OCI-M1 (cell line): ENCODE measurements around the gene TSPAN1.

ENCODE experiments used
- DNase-seq: peaks from one replicate; lab custom pipeline; 2025; lab: John Stamatoyannopoulos, UW

TSPAN1 gene

DNA sequence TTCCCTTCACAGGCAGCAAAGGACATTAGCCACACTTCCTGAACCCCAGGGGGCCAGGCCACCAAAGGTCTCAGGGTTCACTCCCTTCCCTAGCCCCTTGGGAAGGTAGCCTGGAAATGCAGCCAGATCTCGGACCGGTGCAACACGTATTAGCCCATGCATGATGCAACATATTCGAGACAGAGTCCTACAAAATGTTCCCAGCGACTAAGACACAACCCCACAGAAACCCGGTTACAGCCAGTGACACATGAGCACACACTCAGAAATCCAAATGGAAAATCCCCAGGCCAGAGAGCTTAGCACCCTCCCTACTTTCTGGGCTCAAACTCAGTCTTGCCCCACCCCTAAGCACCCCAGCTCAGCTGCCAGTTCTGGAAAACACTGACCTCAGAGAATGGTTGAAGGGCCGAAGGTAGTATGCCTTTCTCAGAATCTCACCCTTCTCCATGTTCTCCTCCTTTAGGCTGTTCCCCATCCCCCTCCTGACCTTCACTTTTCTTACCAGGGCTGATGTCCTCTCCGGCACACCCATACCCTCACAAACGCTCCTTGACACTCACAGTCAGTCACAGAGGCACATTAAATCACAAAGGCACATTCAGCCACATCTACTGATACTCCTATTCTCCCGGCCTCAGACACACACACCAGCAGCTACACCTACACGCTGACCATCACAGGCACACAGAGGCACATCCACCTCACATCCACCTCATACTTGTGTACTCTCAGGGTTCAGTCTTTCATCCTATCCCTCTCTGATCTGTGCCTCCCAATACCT, at the start of gene TSPAN1:
Gene TSPAN1, plus strand, starts transcription at position 640 of the 784 bp plus-strand sequence. CDS start 6,021 bp downstream, outside the sequence.
- no peak for DNase-seq

DNA sequence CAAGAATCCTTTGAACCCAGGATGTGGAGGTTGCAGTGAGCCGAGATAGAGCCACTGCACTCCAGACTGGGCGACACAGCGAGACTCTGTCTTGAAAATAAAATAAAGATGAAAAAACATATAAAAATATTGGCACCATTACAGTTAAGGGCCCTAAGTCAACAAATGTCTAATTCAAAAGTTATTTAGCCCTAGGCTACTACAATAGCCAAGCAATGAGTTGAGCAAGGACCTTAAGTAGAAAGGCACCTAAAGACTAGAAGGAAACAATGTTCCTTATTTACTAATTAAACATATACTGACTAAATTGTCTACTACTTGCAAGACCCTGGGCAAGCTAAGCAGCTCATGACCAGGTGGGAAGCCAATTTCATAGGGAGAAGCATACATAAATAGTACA, 46.5 kb upstream of the TSPAN1 start:
- no peak for DNase-seq

DNA sequence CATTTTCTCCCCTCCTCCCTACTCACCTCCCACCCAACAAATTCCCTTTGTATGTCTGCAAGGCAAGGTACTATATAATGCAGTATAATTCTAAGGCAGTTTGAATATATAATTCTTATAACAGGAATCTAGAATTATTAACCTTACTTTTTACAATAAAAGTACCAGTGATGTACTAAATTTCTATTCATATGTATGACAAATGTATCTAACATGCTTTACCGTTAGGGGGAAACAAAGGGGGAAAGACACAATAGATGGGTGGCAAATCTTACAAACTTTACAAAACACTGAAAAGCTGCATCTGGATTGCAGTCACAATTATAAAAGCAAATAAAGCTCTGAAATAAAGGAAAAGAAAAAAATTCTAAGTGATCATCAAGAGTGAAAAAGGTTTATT, 44.8 kb upstream of the TSPAN1 start:
- peak; percentile 42 for DNase-seq

DNA sequence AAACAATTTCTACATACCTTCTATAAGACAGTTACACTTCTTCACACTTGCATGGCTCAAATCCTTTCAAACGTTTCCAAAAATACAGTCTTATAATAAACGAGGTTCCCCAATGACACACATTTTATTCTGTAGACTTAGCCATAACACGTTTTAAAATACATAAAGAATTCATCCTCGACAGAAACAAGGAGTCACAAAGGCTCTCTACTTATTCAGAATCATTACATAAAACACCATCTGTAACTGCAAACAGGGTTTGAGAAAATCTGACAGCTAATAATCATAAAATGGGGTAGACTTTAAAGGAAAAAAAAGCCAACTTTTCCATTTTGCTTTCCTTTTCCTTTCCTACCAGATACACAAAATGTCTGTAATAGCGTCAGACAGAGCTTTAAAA, 44.3 kb upstream of the TSPAN1 start:
- DNase-seq, result no peak

GRCh38 chr1:46131093-46131492, 43.8 kb upstream of the TSPAN1 start:
- peak; percentile 35 for DNase-seq

GRCh38 chr1:46131712-46132528, 43.0 kb upstream of the TSPAN1 start:
- DNase-seq, result peak; percentile 63

- DNase-seq, result peak; percentile 98
Measured at GRCh38 chr1:46132529-46133180, 42.2 kb upstream of the TSPAN1 start, which contains the start of gene PIK3R3. TSS of gene PIK3R3 (minus strand) at chr1:46132629. CDS start at chr1:46131952, 677 bp downstream.

DNA sequence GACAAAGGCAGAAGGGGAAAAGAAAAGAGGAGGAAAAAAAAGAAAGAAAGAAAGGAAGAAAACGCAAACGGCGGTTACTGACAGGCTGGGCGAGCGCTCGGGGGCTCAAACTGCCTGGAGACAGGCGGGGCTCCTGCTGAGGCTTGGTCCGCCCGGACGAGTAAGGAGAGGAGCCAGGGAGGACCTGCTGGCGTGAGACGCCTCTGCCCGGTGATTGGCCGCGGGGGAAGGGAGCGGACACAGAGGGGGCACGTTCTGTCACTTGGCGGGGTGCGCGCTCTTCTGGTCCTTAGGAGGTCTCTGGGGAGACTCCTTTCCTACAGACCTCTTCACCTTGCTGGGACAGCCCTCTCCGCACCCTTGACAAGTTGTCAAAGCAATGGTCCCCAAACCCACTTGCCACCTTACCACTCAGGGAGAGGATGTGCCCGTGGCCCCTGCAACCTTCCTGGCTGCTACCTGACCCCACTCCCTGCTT, 41.7 kb upstream of the TSPAN1 start:
- DNase-seq, result no peak

GRCh38 chr1:46133781-46134350, 41.0 kb upstream of the TSPAN1 start:
- DNase-seq, result no peak

GRCh38 chr1:46134660-46135331, 40.1 kb upstream of the TSPAN1 start:
- peak; percentile 13 for DNase-seq

GRCh38 chr1:46136711-46137110, 38.2 kb upstream of the TSPAN1 start:
- DNase-seq, result no peak

GRCh38 chr1:46137916-46138315, 37.0 kb upstream of the TSPAN1 start:
- peak; percentile 15 for DNase-seq

- peak; percentile 47 for DNase-seq
Measured at GRCh38 chr1:46148318-46148717, 26.6 kb upstream of the TSPAN1 start.

DNA sequence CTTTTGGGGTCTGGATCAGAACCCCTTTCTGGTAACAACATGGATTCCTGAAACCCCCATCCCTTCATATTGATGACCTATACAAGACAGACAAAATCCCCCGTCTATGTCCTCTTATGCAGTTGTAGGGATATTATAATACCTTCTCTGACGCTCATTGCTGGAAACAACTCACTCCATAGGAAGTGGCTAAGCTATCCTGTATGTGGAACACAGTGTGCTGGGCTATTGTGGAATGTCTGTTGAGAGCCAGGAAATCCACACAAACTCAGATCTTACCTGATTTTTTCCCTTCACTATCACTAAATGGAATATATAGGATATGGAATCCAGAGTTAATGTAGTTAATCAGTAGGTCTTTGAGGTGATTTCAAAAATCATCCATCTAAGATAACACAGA, 24.8 kb upstream of the TSPAN1 start:
- DNase-seq, result no peak

DNA sequence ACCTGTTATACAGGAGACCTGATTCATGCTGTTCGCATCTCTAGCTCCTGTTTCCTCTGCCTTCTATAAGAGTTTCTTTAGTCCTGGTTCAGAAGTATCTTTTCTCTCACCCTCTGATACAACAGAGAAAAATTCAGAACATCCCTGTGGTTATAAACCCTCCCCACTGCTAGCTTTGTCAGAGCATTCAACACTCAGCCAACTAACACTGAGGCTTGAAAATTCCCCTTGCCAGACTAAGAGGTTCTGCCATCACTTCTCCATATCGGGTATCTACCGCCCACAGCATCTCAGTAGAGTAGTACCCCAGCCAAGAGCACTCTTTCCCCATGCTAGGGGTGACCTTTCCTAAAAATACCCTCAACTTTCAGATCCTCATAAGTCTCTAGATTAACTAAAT, 22.9 kb upstream of the TSPAN1 start:
- DNase-seq, result no peak

GRCh38 chr1:46153228-46153627, 21.7 kb upstream of the TSPAN1 start:
- no peak for DNase-seq

- DNase-seq, result peak; percentile 58
Measured at GRCh38 chr1:46153732-46154131, 21.2 kb upstream of the TSPAN1 start.

DNA sequence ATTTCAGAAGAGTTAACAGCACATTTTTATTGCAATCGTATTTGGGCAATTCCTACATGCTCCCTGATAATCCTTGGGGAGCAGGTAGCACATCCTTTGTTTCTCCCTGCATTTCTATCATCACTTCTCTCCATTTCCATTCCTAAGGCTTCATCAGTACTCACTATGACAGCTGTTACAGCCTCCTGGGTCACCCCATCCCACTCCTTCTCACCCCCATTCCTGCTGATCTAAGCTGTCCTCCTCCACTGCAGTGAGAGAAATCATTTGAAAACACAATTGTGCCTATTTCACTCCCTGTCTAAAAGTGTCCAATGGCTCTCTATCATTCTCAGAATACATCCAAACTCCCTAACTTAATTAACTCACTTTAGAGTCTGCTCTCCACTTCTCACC, 17.0 kb upstream of the TSPAN1 start:
- no peak for DNase-seq

DNA sequence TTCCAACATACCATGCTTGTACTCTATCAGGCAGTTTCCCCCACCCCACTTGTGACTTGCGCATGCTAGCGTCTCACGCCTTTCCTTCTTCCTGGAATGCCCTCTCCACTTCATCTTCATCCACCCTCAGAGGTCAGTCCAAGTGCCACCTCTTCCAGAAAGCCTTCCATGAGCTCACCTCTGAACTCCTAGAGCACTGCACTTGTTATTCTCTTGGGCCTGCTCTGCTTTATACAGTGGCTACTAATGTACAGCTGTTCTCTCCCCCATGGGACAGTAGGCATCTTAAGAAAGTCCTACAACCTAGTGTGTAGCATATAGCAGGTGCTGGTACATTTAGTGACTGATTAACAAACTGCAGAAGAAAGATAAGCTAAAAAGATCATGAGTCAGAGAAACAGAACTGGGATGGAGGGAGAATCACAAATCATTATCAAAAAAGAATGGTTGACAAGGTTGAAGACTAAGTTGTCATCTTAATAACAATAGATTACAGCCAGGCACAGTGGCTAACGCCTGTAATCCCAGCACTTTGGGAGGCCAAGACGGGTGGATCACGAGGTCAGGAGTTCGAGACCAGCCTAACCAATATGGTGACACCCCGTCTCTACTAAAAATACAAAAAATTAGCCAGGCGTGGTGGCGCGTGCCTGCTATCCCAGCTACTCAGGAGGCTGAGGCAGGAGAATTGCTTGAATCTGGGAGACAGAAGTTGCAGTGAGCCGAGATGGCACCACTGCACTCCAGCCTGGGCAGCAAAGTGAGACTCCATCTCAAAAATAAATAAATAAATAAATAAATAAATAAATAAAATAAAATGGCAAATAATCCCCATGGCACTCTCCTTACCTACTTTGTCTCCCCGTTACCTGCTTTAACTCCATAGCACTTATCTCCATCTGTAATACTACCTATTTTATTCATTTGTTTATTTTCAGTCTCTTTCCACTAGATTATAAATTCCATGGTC, 16.3 kb upstream of the TSPAN1 start:
- peak; percentile 92 for DNase-seq

- peak; percentile 46 for DNase-seq
Measured at GRCh38 chr1:46159516-46159915, 15.4 kb upstream of the TSPAN1 start.
